ENCODE data around the gene ACOT6.

GRCh38 chr14:73627151-73627558 lies 14.8 kb downstream of the ACOT6 start:
- no peak for TF ChIP-seq REST (IDR thresholded peaks at IDR 0.05)
- TF ChIP-seq POLR2A (IDR thresholded peaks at IDR 0.05; ENCODE audit: low read length) = no peak
- TF ChIP-seq RAD21 (conservative IDR thresholded peaks at IDR 0.05 in 1 of 2, IDR thresholded peaks at IDR 0.05 in 1 of 2) = no peak
- no peak for TF ChIP-seq HMGXB4 (CRISPR knock-in tag; IDR thresholded peaks at IDR 0.05; ENCODE audit: borderline replicate concordance)
- TF ChIP-seq CTCF (IDR thresholded peaks at IDR 0.05) = no peak
- no peak for TF ChIP-seq ESRRA (IDR thresholded peaks at IDR 0.05; ENCODE audit: borderline replicate concordance, low read length)
- TF ChIP-seq BHLHE40 (IDR thresholded peaks at IDR 0.05; ENCODE audit: low read depth, low read length) = no peak
- no peak for TF ChIP-seq MAZ (IDR thresholded peaks at IDR 0.05; ENCODE audit: borderline replicate concordance, low read depth, low read length)
- TF ChIP-seq SMC3 (IDR thresholded peaks at IDR 0.05) = no peak

Data from A549 (cell line).